MCF 10A (cell line): ENCODE measurements around the gene RAPGEF5. TPM values are rescaled to one million over a fixed set of nuclear protein-coding genes. Genes with fewer than 3 reads are reported as not detected.

Source experiments
- BruUV-seq: library from RNA; stranded (reverse); fragments of 400-500 nt; replicated peaks from 2 replicates; lab custom pipeline; 2021; lab: Mats Ljungman, UMichigan
- CTCF ChIA-PET: fragments of 300-600 bp; sonication (Branson Sonifier 250); formaldehyde crosslinking; extraction: SDS; loops from one replicate; lab custom pipeline; 2021; ENCODE audit warnings: antibody characterized with exemption, inconsistent platforms; lab: Yijun Ruan, JAX
- POLR2A ChIA-PET: fragments of 300-600, 350-650 bp; sonication (Branson Sonifier 250); formaldehyde crosslinking; extraction: SDS; loops from one replicate; lab custom pipeline; 2020; ENCODE audit warnings: antibody characterized with exemption, inconsistent platforms; lab: Yijun Ruan, JAX
- DNase-seq: peaks from one replicate; pipeline ENCODE4 v3.0.0-alpha.2; 2018; ENCODE audit not compliant: unreplicated experiment
- H3K27ac Mint-ChIP-seq: one replicate; pipeline ENCODE4 v1.8.0; 2022; ENCODE audit warnings: mild to moderate bottlenecking, low read depth, mixed read lengths; ENCODE audit not compliant: unreplicated experiment
- H3K27me3 Mint-ChIP-seq: one replicate; pipeline ENCODE4 v1.8.0; 2022; ENCODE audit warnings: mixed read lengths; ENCODE audit not compliant: insufficient read depth, unreplicated experiment
- H3K36me3 Mint-ChIP-seq: one replicate; pipeline ENCODE4 v1.8.0; 2022; ENCODE audit warnings: mild to moderate bottlenecking, moderate library complexity, mixed read lengths; ENCODE audit not compliant: insufficient read depth, unreplicated experiment
- H3K4me1 Mint-ChIP-seq: one replicate; pipeline ENCODE4 v1.8.0; 2022; ENCODE audit warnings: mixed read lengths; ENCODE audit not compliant: insufficient read depth, unreplicated experiment
- H3K4me3 Mint-ChIP-seq: one replicate; pipeline ENCODE4 v1.8.0; 2022; ENCODE audit warnings: mild to moderate bottlenecking, moderate library complexity, mixed read lengths; ENCODE audit not compliant: unreplicated experiment
- H3K9me3 Mint-ChIP-seq: one replicate; pipeline ENCODE4 v1.8.0; 2022; ENCODE audit warnings: mixed read lengths; ENCODE audit not compliant: unreplicated experiment
- CTCF ChIP-seq: fragments of 200-600 bp; IDR thresholded peaks from one replicate; pipeline ENCODE4 v1.8.0; 2022; ENCODE audit warnings: antibody characterized with exemption, mild to moderate bottlenecking; ENCODE audit not compliant: unreplicated experiment
- intact Hi-C: fragments of 100-400 bp; cut with micrococcal nuclease; formaldehyde crosslinking; loops from 2 replicates; pipeline ENCODE4 v1.14.1; 2022
- total RNA-seq: library from RNA; stranded (reverse); gene quantifications from 2 replicates; pipeline ENCODE4 v1.2.3, GENCODE V29; 2022

Gene RAPGEF5
- total RNA-seq, 1 experiment from 2014 or later: 1.9 TPM

DNA sequence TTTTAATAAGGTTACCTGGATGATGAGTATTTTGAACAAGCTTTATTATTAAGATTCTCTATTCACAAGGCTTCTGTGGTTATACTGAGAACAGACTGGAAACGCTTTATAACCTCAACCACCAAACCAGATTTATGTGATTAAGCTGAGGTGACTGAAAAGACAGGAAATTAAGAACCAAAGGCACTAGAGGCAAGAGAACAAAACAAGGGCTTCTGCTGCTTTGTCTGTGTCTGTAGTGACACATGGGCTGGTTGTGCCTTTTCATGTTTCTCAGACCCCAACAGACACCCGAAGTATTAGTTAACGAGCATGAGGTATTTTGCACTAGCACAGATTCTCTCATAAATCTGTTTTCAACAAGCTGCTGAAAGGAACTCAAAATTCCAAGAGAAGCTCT lies 64.4 kb downstream of the RAPGEF5 start:
- POLR2A ChIA-PET: no interaction called here
- no TSS peak for BruUV-seq
- no peaks in the 10 kb centered on the region for H3K9me3 Mint-ChIP-seq
- H3K27ac Mint-ChIP-seq: no peak overlapping the region
- H3K36me3 Mint-ChIP-seq: peaks cover 6% of the 10 kb centered on the region
- no peak for DNase-seq
- H3K4me3 Mint-ChIP-seq: no peak overlapping the region
- TF ChIP-seq CTCF: no peak
- H3K4me1 Mint-ChIP-seq: peaks cover 7% of the 10 kb centered on the region
- H3K27me3 Mint-ChIP-seq: no peaks in the 10 kb centered on the region
- intact Hi-C loops: no loop called here
- CTCF ChIA-PET: interaction anchor here (1.0 kb wide), 1 partner anchor 562 kb away, joined by 3 read pairs; no protein-coding TSS in a partner anchor

DNA sequence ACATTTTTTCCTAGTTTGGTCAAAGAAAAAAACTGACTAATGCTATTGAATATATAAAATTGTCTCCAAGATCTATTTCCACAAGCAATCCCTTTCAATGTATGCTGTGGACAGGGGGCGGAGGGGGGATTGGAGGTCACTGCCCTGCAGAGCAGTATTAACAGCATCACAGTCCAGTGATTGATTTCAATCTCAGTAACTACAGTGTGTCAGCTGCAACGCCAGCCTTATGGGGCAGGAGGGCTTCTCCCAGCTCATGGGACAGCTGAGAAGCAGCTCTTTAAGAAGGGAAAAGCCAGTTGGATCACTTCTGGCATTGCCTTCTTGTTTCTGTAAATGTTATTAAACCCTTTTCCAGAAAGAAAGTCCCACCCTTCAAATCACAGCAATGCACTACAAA lies 65.0 kb downstream of the RAPGEF5 start:
- no peak overlapping the region for H3K27ac Mint-ChIP-seq
- no peaks in the 10 kb centered on the region for H3K27me3 Mint-ChIP-seq
- DNase-seq: no peak
- H3K36me3 Mint-ChIP-seq: peaks cover 6% of the 10 kb centered on the region
- H3K9me3 Mint-ChIP-seq: no peaks in the 10 kb centered on the region
- no peak overlapping the region for H3K4me3 Mint-ChIP-seq
- ChIA-PET CTCF (no interaction called here), POLR2A (no interaction called here)
- intact Hi-C loops: no loop called here
- no peak for TF ChIP-seq CTCF
- no TSS peak for BruUV-seq
- peaks cover 7% of the 10 kb centered on the region for H3K4me1 Mint-ChIP-seq

DNA sequence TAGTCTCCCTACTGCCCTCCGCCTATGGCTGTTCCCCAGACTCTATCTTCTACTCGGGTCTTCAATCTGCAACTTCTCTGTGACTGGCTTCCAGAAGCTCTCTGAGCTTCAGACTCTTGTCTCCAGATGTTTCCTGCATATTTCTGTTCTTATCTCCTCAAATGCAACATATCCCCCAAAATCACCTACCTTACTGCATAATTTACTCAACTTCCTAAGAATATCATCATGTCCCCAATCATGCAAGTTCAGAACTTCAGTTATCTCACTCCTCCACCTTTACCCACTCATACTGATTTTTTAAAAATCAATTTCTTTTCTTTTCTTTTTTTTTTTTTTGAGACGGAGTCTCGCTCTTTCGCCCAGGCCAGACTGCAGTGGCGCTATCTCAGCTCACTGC lies 68.8 kb downstream of the RAPGEF5 start:
- BruUV-seq: no TSS peak
- Mint-ChIP-seq H3K27me3 (no peaks in the 10 kb centered on the region), H3K4me3 (no peak overlapping the region), H3K36me3 (peaks cover 6% of the 10 kb centered on the region), H3K27ac (no peak overlapping the region), H3K9me3 (no peaks in the 10 kb centered on the region), H3K4me1 (no peaks in the 10 kb centered on the region)
- no peak for TF ChIP-seq CTCF
- POLR2A ChIA-PET: no interaction called here
- CTCF ChIA-PET: no interaction called here
- intact Hi-C loops: no loop called here
- DNase-seq: no peak

GRCh38 chr7:22287412-22287811 lies 69.5 kb downstream of the RAPGEF5 start:
- CTCF ChIA-PET: no interaction called here
- Mint-ChIP-seq H3K4me1 (no peaks in the 10 kb centered on the region), H3K36me3 (peaks cover 6% of the 10 kb centered on the region), H3K4me3 (no peak overlapping the region), H3K27me3 (no peaks in the 10 kb centered on the region), H3K9me3 (no peaks in the 10 kb centered on the region), H3K27ac (no peak overlapping the region)
- no peak for TF ChIP-seq CTCF
- no TSS peak for BruUV-seq
- POLR2A ChIA-PET: no interaction called here
- DNase-seq: no peak
- intact Hi-C loops: no loop called here
